Measurements from ENCODE around the gene B9D2.

DNA sequence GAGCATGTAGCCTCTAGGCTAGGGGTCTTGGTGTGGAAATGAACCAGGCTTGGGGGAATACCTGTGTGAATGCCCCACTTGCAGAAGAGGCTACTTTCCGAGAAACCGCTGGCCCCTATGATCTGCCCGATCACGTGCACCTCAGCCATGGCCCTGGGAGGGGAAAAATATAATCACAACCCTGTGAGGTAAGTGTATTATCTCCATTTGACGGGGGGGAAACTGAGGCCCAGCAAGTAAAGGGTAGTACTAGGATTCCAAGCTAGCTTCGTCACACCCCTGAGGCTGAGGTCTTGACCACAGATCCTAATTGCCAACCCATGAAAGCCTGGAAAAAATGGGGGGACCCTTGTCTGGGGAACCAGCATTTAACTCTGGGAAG lies 587 bp downstream of the B9D2 start:
- TF ChIP-seq POLR2A (IDR thresholded peaks at IDR 0.05; ENCODE audit: borderline replicate concordance, extremely low read depth, insufficient read depth, insufficient read length) (no peak), TCF7L2 (IDR thresholded peaks at IDR 0.05; ENCODE audit: borderline replicate concordance, extremely low read depth, insufficient read depth, insufficient read length) (no peak), RAD21 (IDR thresholded peaks at IDR 0.05; ENCODE audit: low read depth) (no peak), SIN3A (IDR thresholded peaks at IDR 0.05; ENCODE audit: low read depth) (no peak), CTCF (IDR thresholded peaks at IDR 0.05 in 2 of 3, conservative IDR thresholded peaks at IDR 0.05 in 1 of 3; ENCODE audit: borderline replicate concordance in 1 of 3, insufficient read depth in 1 of 3, low read depth in 2 of 3, low read length in 2 of 3) (no peak), EGR1 (IDR thresholded peaks at IDR 0.05; ENCODE audit: low read depth) (no peak), POLR2AphosphoS5 (IDR thresholded peaks at IDR 0.05; ENCODE audit: low read depth, low read length) (no peak), SRF (IDR thresholded peaks at IDR 0.05; ENCODE audit: low read depth) (no peak), ZFX (IDR thresholded peaks at IDR 0.05) (no peak), MAX (IDR thresholded peaks at IDR 0.05) (no peak), ZNF274 (IDR thresholded peaks at IDR 0.05; ENCODE audit: low read depth, low read length) (no peak), EZH2 (IDR thresholded peaks at IDR 0.05) (no peak)
